IPS-18c (cell line): ENCODE results near the gene COBL.

ENCODE experiments used
- H3K4me3 ChIP-seq: 2 replicates; pipeline ENCODE4 v1.7.0; 2013; ENCODE audit warnings: low read depth, mild to moderate bottlenecking, low read length, moderate library complexity; ENCODE audit not compliant: insufficient read depth
- H3K9me3 ChIP-seq: one replicate; pipeline ENCODE4 v1.6.1; 2013; ENCODE audit warnings: mild to moderate bottlenecking, low read length, moderate library complexity; ENCODE audit not compliant: control insufficient read depth, insufficient read depth

COBL gene

DNA sequence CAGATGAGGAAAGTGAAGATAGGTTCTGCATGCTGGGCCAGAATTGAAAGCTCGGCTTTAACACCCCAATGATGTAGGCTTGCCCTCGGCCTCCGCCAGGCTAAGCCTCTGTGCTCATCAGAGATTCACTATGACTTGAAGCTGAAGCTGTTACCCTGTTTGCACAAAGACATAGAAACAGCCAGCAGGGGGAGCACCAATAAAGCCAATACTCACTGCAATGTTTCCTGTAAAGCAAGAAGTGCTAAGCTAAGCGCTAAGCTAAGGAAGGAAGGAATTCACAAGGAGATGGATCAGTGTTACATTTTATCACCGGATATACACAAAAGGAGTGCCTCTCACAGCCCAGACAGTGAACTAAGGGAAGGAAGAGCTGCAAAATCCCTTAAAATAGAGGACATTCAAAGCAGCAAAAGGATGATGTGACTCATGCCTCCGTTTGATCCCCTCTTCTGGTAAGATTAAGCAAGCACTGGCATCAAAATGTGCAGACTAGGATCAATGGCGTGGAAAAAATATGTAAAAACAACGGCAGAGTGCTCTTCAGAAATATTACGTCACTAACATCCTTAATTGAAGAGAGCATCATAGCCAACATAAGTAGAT, 153.8 kb downstream of the COBL start:
- Histone ChIP-seq H3K4me3 (no peak overlapping the region), H3K9me3 (no peaks in the 10 kb centered on the region)

DNA sequence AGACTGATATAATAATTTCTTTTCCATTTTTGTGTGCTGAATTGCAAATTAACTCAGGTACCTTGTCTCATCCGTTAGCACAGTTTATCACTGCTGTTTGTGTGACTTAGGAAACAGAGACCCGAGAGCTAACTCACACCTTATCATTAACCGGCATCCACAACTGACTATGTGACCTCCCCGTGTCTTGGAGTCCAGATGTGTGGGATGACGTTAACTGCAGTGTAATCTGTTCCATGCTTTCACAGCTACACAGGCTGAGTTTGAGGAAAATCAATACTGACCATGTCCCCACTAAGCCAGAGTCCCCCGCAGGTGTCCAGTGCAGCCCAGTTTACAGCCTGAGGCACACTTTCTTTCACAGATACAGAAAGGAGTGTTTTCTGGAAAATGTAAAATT, 154.7 kb downstream of the COBL start:
- Histone ChIP-seq H3K4me3 (no peak overlapping the region), H3K9me3 (no peaks in the 10 kb centered on the region)

DNA sequence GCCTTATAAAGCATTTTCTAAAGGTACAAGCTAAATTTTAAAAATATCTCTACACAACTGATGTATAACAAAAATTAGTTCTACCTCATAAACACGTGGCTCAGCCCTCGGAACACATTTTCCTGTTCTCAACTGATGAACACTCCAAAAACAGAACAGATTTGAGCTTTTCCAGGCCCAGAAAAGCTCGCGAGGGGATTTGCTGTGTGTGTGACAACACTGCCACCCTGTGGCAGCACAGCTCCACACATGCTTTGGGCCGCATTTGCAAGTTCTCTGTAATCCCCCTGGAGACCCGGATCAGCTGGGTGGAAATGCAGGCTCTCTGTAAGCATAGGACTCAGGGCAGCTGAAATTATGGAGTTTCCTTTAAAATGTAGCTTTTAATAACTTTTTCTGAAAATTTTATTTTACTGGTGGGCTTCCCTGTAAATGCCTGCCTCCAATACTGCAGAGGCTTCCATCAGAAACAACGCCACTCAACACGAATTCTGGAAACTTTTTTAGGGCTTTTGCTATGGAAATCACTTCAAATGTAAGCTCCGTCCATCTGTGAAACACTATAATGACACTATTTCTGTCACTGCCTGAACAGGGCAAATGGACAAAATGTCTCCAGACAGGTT, 155.5 kb downstream of the COBL start:
- Histone ChIP-seq H3K9me3 (no peaks in the 10 kb centered on the region), H3K4me3 (no peak overlapping the region)

DNA sequence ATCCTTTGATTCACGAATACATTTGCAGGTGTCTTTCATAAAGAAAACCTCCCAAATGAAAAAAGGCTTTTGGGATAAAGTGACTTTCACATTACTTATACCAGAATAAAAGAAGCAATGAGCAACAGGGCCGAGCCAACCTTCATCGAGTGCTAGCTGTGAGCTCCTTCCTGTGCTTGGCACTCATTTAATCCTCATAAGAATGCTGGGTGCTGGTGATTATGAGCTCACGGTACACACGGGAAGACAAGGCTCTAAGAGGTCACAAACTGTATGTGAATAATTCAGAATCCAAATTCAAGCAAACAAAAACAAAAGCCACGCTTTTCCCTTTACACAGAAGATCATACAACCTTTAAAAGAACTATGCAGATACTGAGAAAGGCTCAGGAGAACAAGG, 156.2 kb downstream of the COBL start:
- H3K4me3 ChIP-seq: no peak overlapping the region
- H3K9me3 ChIP-seq: no peaks in the 10 kb centered on the region

DNA sequence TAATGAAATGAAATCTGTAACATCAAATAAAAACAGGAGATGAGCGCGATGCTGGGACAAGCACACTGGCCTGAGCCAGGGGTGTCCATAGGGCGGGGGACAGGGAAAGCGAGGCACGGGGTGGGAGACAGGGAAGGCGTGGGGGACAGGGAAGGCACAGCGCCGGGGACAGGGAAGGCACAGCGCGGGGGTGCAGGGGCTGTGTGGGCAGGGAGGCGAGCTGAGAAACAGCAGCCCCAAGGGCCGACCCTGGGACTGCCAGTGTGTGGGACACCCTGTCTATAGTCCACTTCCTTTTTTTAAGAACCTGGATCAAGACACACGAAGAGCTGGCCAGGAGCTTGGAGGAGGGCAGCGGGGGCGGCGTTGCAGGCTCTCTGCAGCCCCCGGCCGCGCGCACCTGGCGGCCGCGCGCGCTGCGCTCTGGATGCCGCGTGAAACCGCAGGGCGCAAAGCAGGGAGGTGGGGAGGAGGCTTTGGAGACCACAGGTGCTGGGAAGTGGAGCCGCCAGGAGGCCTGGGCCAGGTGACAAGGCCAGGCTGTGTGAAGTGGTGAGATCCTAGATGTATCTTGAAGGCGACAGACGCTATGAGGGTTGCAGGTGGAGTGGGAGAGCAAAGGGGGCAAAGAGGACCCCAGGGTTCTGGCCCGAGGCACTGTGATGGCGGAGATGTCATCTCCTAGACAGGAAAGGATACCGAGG, 157.7 kb downstream of the COBL start:
- Histone ChIP-seq H3K9me3 (no peaks in the 10 kb centered on the region), H3K4me3 (no peak overlapping the region)

DNA sequence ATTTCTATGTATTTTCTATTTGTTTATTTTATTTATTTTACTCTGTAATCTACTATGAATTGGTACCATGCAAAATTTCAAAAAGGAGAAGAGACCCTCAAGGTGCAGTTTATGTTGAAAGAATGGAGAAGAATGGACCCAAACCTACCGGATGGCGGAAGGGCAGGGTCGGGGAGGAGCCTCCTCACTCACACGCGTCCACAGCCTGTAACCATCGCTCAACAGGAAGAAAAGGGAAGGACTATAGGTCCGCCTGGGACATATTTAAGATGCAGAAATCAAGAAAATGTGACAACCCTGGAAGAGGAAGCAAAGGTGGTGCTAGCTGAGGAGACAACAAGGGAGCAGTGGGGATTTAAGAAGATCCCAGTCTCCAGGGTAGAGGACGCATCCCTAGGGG, 158.4 kb downstream of the COBL start:
- Histone ChIP-seq H3K4me3 (no peak overlapping the region), H3K9me3 (no peaks in the 10 kb centered on the region)

DNA sequence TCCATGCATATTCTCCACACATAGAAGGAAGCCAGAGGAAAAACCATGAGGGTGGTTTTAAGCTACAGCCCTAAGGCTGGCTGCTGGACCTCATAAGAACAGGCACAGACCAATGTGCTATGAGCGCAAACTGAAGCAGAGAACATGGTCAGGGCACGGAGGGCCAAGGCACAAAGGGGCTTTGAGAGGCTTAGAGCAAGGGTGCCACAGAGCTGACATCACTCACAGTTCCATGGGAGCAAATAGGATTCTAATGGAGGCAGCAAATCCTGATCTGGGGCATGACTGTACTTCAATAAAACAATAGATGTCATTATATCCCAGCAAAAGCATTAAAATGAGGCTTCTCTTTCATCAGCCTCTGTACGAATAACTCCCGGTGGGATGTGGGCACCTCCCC, 162.4 kb downstream of the COBL start:
- H3K4me3 ChIP-seq: no peak overlapping the region
- no peaks in the 10 kb centered on the region for H3K9me3 ChIP-seq

DNA sequence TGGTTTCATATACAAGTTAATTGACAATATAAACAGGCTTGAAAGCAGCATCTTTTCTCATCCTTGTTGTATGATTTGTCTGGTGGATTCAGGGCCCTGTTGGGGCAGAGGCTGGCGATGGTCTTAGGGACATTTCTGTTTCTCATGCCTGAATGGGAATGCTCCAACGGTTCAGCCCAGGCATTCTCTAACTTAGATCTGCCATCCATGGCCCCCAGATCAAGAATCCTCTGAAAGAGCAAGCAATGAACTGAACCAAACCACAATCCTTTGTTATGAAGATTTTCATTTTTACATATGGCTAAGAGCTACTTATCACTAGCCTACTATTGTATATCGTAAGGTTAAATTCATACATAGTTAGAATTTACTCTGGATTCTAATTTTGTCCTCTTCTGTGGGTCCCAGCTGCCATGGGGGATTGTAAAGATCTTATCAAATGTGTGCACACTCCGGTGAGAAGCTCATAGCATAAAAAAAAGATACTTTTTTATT, 163.9 kb downstream of the COBL start:
- no peak overlapping the region for H3K4me3 ChIP-seq
- peaks cover 7% of the 10 kb centered on the region for H3K9me3 ChIP-seq

DNA sequence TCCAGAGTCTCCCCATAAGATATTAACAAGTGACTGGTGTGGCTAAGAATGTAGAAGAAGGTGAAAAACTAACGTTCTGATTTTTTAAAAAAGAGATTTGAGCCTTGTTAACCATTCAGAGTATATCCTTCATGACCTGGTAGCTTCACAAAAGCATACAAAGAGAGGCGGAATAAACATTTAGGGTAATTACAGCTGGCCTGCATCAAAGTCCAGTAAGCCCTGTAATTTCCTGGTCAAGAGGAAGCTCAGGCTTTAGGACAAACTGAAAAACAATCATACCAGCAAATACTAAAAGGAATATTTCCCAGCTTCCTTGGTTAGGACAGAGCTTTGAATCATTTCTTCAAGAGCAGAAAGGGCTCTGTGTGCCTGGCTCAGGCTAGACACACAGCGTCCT, 165.2 kb downstream of the COBL start:
- Histone ChIP-seq H3K4me3 (no peak overlapping the region), H3K9me3 (peaks cover 12% of the 10 kb centered on the region)

DNA sequence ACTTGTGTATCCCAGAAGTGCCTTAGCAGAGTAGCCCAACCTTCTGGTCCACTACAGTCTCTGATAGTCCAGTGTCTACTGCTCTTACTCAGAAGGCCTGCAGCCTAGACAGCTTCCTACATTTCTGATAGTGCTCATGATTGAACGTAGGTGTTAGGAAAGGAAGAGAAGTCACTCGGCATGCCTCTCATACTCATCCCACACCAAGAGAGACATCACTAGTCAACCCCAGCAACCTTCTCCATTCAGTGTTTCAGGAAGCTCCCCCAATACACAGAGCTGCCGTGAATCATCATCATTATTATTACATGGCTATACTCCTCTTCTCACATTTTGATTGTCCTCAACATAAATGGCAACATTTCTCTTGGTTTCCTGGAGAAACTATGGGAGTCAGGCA, 166.4 kb downstream of the COBL start:
- Histone ChIP-seq H3K4me3 (no peak overlapping the region), H3K9me3 (peaks cover 12% of the 10 kb centered on the region)

DNA sequence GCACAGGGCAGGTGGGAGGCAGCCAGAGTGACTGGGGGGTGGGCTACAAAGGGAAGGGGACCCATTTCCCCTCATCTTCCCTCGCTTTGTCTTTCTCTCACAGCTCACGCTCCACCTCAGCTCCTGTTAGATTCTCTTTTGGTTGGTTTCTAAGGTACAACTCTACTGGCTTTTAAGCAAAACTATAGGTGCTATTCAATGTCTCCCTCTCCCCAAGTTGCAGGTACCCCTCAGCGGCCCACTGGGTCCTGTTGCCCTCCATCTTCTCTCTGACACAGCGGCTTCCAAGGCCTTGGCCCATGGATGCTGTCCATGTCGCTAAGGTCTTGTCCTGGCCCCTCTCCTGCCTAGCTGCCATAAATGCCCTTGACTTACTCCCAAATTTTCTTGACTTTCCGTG, 168.4 kb downstream of the COBL start:
- Histone ChIP-seq H3K4me3 (no peak overlapping the region; the same call in 1 of the 2 replicates), H3K9me3 (peaks cover 12% of the 10 kb centered on the region)

DNA sequence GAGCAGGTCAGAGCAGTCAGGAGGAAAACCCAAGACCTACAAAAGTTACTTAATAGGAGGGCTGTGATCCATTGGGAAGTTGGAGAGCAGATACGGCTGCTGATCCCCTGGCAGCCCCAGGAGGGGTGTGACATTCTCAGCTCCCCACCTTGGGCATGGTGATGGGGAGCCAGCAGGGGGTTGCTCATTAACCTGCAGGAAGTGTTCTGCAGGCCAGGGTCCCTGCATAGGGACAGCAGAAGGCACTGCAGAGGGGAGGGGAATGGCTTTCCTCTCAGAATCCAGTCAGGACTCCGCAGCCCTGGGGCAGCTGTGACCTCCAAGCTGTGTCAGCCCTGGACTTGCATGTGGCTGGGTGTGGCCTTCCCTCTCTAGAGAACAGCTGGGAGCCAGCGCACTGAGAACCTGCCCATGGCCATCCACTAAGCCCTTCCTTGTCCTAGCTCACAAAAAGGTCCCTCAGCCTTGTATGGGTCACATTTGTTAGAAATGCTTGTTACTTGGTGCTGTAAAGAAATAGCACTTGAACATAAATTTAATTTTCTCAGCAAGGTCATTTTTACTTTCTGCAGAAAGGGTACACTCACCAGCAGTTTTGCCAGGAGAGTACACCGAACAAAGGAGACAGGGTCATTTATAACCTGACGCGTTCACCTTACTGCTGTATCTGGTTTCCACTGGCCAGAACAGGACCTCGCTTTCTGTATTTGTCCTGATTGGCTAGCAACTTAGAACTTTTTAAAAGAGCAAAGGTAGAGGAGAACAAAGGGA, 169.6 kb downstream of the COBL start:
- Histone ChIP-seq H3K9me3 (peaks cover 12% of the 10 kb centered on the region), H3K4me3 (no peak overlapping the region)

DNA sequence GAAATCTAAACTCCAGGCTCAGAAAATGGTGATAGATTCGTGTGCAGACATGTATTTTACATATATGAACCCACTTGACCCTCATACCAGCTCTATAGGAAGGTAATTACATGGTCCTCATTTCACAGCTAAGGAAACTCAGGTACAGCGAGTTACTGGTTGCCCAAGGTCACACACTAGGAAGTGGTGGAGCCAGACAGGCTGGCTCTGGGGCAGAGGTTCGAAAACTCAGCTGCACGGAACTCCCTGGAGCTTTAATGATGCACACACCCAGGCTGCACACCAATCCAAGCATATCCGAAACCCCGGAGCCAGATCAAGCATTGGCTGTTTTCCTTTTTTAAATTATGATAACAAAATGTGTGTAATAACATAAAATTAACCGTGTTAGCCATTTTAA, 172.4 kb downstream of the COBL start:
- H3K9me3 ChIP-seq: peaks cover 12% of the 10 kb centered on the region
- H3K4me3 ChIP-seq: no peak overlapping the region

DNA sequence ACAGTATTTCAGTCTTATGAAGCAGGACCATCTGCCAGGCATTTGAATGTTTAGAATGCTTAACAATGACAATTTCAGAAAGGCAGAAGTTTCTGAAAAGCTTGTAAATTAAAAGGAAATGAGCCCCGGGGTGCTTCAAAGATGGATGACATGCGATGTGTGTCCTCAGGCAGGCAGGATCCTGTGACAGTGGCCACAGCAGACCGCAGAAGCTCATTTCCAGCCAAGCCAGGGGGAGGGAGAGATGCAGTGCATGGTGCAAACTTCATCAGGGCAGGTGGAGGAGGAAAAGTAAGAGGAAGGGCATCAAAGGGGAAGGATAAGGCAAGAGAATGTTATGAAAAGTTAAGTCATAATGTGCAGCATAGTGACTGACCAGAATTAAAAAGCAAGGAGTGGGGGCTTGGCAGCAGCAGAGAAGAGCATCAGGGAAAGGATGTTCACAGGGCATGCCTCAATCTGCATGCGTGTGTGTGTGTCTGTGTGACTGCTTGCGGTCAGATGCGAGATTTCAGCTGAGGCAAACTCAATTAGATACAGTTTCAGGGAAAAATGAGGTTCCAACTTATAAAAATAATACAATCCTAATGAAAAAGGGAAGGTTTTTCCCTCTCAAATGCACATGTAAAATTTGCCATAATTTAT, 173.7 kb downstream of the COBL start:
- Histone ChIP-seq H3K9me3 (peaks cover 5% of the 10 kb centered on the region), H3K4me3 (no peak overlapping the region)

DNA sequence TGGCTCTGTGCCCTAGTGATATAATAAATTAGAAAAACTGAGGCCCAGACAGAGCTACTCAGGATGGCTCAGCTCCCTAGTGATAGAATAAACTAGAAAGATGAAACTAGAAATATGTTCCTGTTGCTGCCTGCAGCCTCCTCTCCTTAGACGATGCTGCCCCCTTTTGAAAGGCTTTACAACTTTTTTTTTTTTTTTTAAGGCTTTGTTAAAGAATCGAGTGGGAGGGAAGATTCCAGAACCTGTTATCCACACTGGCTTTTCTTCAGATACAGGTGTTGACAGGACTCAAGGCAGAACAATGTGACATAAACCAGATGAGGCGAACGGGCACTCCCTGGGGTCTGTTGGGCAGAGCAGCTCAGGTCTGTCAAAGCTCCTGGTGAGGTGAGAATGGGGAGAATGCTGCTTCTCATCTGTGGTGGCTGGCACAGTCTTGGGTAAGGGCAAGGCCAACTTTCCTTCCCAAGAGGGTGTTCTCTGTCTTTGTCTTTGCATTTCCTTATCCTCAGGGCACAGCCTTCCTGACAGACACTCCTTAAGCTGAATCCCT, 175.1 kb downstream of the COBL start:
- Histone ChIP-seq H3K9me3 (no peaks in the 10 kb centered on the region), H3K4me3 (no peak overlapping the region)

DNA sequence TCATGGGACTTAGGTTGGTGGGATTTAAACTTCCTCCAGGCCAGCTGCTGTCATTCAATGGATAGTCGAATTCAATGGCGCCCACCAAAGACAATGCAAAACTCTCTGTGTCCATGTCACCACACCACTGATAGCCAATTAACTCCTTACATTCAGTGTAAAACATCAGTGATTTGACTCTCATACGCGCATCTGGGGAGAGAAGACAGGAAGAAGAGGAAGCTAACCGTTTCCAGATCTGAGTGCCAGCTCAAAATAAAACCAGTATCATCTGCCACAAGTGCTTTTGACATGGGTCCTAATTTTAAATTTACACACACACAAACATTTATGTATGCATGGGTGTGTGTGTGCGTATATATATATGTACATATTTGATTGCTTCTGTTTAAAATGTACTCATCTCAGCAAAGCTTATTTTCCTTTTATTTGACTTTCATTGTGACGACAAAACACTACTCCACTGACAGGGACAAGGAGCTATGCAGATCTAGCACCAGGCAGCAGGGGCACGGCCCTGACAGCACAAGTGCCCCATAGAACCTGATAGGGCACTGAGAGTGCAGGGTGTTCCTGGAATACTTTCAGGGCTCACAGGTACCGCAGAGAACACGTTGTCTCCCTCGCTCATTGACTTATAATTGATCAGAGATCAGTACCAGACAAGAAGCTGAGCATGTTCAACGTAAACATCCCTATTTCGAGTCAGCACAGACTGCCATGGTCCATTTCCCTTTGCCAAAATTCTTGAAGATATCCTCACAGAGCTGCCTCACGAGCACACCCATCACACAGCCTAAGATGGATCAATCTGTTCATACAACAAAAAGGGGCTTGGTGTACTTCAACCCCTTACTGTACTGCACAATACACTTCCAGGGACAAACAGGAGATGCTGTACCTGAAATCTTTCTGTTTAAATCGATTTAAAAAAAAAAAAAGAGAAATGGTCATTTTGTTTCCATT, 176.1 kb downstream of the COBL start:
- Histone ChIP-seq H3K4me3 (no peak overlapping the region), H3K9me3 (no peaks in the 10 kb centered on the region)
